DMS79 treated with DMSO at 0.1 percent for 48 hours (cell line): ENCODE data around the gene EPB41L3.

Experiments used
- DNase-seq: peaks from one replicate; lab custom pipeline; 2025; lab: John Stamatoyannopoulos, UW

EPB41L3 gene

GRCh38 chr18:5451871-5452270 lies 91.9 kb downstream of the EPB41L3 start:
- DNase-seq: no peak

- peak; percentile 34 for DNase-seq
Observed at GRCh38 chr18:5451150-5451549, 92.6 kb downstream of the EPB41L3 start.

GRCh38 chr18:5449858-5450509 lies 93.8 kb downstream of the EPB41L3 start:
- no peak for DNase-seq

GRCh38 chr18:5447442-5447841 lies 96.4 kb downstream of the EPB41L3 start:
- no peak for DNase-seq

- DNase-seq: no peak
Observed at GRCh38 chr18:5444847-5445246, 99.0 kb downstream of the EPB41L3 start.

- DNase-seq: no peak
Observed at GRCh38 chr18:5444269-5444668, 99.5 kb downstream of the EPB41L3 start.

GRCh38 chr18:5439986-5440696 lies 103.7 kb downstream of the EPB41L3 start:
- DNase-seq: no peak

- no peak for DNase-seq
Observed at GRCh38 chr18:5434425-5434824, 109.4 kb downstream of the EPB41L3 start.

GRCh38 chr18:5431836-5432575 lies 111.8 kb downstream of the EPB41L3 start:
- no peak for DNase-seq

- DNase-seq: no peak
Observed at GRCh38 chr18:5430131-5430530, 113.7 kb downstream of the EPB41L3 start.

- no peak for DNase-seq
Observed at GRCh38 chr18:5429681-5430080, 114.1 kb downstream of the EPB41L3 start.

- DNase-seq: no peak
Observed at GRCh38 chr18:5425721-5426120, 118.1 kb downstream of the EPB41L3 start.

- DNase-seq: peak; percentile 43
Observed at GRCh38 chr18:5424903-5425664, 118.7 kb downstream of the EPB41L3 start.

- DNase-seq: no peak
Observed at GRCh38 chr18:5422626-5423025, 121.2 kb downstream of the EPB41L3 start.

- DNase-seq: no peak
Observed at GRCh38 chr18:5421981-5422380, 121.8 kb downstream of the EPB41L3 start.

GRCh38 chr18:5420906-5421305 lies 122.9 kb downstream of the EPB41L3 start:
- DNase-seq: no peak

GRCh38 chr18:5419601-5420000 lies 124.2 kb downstream of the EPB41L3 start:
- no peak for DNase-seq

GRCh38 chr18:5419030-5419429 lies 124.8 kb downstream of the EPB41L3 start:
- DNase-seq: no peak

GRCh38 chr18:5417342-5417741 lies 126.5 kb downstream of the EPB41L3 start:
- no peak for DNase-seq

GRCh38 chr18:5416112-5416511 lies 127.7 kb downstream of the EPB41L3 start:
- DNase-seq: no peak

- DNase-seq: no peak
Observed at GRCh38 chr18:5415665-5416064, 128.1 kb downstream of the EPB41L3 start.

- DNase-seq: no peak
Observed at GRCh38 chr18:5415031-5415430, 128.8 kb downstream of the EPB41L3 start.
